ENCODE measurements around the gene RHOT1.
"Not testable (repeated sequence)": the region's sequence is repeated elsewhere in the genome, so short reads cannot be mapped to it uniquely, and the experiment has no call there.

Gene RHOT1

GRCh38 chr17:32142038-32142856 is at the start of gene RHOT1:
Gene RHOT1, plus strand, starts transcription at chr17:32142502. Its CDS starts 191 bp downstream, at chr17:32142693.
- peak; percentile 77 for DNase-seq

DNA sequence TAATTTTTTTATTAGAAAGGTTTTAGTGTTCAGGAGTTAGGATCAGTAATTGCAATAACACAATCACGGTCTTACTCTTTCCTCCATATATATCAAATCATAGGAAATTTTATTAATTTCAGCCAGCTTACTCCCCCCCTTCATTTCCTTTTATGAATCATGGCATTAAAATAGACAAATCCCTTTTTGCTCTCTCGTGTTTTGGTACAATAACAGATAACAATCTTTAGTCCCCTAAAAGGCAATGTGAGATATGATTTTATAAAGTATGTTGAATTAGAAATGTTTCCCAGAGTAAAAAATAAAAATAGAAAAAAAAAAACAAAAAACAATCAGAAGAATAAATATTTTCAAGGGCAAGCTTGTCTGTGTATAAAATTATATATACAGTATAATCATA is 42.6 kb upstream of the RHOT1 start:
- DNase-seq = no peak

GRCh38 chr17:32100323-32100722 is 42.0 kb upstream of the RHOT1 start:
- DNase-seq = not testable (repeated sequence)

- DNase-seq = peak; percentile 57
These were observed 41.2 kb upstream of the RHOT1 start for GRCh38 chr17:32100971-32101631.

DNA sequence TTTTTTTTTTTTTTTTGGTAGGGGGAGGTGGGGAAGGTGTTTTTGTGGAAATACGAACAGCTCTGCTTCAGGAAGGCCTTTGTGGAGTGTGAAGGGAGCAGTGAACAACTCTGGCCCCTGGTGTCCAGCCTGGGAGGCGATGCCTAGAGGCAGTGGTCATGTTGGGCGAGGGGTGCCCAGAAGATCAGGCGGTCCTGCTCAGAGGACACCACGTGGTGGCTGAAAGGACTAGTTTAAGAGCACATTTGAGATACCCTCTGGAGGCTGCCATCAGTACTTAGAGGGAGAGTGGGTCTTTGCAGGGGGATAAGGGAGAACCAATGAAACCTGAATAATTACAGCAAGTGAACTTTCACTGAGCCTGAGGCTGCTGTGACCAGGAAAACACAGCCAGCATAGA is 40.1 kb upstream of the RHOT1 start:
- DNase-seq = no peak

DNA sequence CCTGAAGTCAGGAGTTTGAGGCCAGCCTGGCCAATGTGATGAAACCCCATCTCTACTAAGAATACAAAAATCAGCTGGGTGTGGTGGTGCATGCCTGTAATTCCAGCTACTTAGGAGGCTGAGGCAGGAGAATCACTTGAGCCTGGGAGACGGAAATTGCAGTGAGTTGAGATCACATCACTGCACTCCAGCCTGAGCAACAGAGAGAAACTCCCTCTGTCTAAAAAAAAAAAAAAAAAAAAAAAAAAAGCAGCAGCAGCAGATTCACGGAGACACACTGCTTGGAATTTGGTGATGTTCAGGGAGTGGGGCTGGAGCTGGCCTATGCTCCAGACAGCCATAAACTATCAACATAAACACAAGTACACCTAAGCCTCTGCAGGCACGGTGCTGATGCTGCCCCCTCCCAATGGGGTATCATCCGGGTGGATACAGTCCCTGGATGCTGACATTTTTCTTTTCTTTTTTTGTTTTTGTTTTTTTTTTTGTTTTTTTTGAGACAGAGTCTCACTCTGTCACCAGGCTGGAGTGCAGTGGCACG is 39.6 kb upstream of the RHOT1 start:
- no peak for DNase-seq

DNA sequence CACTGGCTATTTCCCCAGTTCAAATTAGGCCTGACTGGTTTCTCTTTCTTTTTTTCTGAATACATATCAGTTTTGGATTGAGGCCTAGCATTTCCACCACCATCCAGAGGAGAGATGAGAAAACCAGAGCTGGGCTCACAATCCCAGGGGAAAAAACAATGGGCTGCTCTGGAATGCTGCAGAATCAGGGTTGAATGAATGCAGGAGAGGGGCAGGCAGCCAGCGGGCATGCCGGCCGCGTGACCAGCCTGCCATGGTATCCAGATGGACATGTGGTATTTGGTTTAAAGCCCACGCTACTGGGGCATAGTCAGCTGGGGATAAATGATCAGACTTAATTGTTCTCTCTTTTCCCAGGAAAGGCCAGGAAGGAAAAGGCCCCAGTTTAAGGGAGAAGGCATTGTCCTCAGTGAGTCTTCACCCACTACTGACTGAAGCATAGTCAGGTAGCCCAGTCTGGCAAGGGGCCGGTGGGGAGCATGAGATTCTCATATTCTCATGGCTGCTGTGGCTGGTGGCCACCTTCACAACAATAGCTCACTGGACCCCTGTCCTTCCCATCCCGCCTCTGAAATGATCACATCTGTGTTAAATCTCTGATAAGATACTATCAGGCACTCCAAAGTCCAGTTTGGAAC is 38.7 kb upstream of the RHOT1 start:
- no peak for DNase-seq

- DNase-seq = no peak
These were observed 38.1 kb upstream of the RHOT1 start for GRCh38 chr17:32104158-32104557.

DNA sequence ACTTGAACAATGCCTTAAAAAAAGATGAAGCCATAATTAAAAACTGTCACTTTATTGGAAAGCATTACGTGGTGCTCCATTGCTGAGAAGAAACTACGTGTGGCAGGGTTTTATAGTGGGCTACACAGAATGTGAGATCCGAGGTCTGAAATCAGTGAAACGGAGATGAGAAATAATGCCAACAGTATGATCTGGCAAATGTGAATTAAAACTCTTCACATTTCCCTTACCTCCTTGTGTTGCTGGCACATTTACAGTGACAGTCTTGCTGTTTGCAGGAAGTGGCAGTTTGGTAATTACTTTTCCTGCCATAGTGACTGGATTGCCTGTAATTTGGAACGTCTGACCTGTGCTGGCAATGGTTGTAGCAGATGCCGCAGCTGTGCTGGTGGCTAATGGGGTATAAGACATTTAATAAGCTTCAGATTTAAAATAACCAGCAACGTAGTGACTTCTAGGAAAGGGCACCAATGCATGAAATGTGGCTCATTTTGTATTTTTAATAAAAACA is 35.8 kb upstream of the RHOT1 start:
- DNase-seq = peak; percentile 14

GRCh38 chr17:32107194-32107593 is 35.1 kb upstream of the RHOT1 start:
- not testable (repeated sequence) for DNase-seq

GRCh38 chr17:32110596-32110995 is 31.7 kb upstream of the RHOT1 start:
- no peak for DNase-seq

- peak; percentile 56 for DNase-seq
These were observed 31.0 kb upstream of the RHOT1 start for GRCh38 chr17:32111141-32111771.

DNA sequence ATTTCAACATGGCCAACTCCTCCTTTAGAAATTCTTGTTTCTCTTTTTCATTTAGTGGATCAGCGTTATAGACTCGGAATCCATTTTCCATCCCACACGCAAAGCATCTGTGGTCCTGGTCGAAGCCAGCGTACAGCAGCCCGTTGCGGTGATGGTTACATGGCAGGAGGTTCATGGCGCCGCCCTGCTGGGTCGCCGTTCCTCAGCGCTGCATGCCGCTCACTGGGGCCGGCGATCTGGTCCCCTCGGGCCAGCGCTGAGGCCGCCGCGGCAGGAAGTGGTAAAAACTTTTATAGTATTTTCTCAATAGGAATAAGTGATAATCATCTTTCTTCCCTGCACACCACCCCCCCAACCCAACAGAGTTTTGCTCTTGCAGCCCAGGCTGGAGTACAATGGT is 29.9 kb upstream of the RHOT1 start:
- no peak for DNase-seq

DNA sequence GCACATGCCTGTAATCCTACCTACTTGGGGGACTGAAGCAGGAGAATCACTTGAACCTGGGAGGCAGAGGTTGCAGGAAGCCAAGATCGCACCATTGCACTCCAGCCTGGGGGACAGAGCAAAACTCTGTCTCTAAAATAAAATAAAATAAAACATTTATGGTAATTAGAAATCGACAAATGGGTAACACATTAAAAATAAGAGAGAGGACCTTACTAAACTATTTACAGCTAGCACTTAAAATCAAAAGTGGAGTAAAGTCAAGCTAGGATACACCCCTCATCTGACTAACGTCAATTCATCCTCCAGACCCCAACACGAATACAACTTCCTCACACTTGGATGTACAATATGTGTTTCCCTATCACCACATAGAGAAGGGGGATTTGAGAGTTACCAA is 27.8 kb upstream of the RHOT1 start:
- DNase-seq = no peak

DNA sequence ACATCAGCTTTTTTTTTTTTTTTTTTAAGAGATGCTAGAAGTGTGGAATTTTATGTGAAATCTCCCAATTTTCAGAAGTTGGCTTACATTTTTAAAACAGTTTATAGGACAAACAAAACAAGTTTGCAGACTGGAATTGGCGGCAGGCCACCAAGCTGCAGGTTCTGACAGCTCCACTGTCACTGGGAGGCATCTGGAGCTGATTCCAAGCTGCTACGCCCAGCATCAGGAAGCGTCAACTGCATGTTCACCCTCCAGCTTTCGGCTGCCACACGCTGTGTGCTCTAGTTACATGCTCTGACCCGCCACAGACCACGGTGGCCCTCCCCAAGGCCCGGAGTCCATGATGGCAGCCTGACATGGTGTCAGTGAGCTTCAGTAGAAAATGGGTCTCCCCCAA is 26.8 kb upstream of the RHOT1 start:
- not testable (repeated sequence) for DNase-seq

DNA sequence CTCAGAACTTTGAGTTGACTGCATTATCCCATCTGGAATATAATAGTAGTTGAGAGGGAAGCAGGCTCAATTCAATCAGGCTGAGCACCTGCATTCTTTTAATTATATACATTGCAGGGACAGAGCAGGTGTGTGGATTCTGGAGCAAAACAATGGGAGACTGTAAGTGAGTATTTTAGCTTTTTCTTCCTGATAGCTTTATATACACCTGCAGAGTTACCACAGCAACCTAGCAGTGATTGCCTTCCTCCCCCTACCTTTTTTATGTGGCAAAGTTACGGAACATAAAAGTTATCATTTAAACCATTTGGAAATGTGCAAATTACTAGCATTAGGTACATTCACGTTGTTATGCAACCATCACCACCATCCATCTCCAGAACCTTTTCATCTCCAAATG is 25.4 kb upstream of the RHOT1 start:
- peak; percentile 90 for DNase-seq

DNA sequence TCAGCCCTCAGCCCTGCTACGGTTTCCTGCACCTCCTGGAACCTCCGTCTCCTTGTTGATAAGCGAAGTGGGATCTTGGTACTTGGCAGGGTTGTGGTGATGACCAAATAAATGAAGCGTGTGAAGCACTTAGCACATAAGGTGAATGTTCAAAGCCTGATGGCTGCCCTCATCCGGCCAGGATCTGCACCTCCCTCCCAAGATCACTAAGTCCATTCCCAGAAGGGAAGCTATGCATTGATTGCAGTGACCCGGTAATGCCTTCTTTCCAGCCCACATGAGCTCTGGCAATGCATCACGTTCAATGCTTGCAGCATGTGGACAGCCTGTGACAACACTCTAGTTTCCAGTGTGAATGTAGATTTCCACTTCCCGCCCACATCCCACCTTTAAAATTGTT is 24.9 kb upstream of the RHOT1 start:
- DNase-seq = peak; percentile 34

DNA sequence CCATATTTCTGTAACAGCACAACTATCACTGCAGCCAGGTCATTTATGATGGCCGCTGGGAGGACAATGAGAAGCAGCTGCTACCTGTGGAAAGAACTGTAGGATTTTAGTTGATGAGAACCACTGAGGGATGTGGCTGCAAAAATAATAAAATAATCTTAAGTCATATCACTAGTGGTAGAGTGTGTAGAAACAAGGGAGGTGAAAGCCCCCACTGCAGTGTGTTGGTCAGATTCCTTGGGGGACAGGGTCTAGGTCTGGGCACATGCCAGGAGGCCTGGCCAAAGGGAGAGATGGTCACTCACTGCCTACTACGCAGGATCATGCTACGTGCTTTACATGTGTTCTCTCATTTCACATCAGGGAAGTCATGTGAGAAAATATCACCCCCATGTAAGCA is 24.2 kb upstream of the RHOT1 start:
- not testable (repeated sequence) for DNase-seq

DNA sequence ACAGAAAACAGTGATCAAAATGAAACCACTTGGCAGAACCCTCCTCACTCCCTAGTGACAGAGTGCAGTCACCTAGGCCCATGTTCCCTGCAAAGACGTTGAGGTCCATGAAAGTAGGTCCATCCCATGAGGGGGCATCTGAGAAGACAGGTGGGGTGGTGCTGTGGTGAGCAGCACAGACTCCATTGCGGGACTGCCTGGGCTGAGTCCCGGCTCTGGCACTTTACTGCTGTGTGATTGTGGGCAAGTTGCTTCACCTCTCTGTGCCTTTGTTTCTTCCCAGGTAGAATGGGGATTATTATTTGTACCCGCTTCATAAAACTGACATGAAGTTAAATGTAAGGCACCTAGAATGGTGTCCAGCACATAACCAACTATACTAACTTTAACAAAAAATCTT is 23.5 kb upstream of the RHOT1 start:
- DNase-seq = no peak

GRCh38 chr17:32120141-32120540 is 22.2 kb upstream of the RHOT1 start:
- no peak for DNase-seq

GRCh38 chr17:32120716-32121115 is 21.6 kb upstream of the RHOT1 start:
- no peak for DNase-seq

DNA sequence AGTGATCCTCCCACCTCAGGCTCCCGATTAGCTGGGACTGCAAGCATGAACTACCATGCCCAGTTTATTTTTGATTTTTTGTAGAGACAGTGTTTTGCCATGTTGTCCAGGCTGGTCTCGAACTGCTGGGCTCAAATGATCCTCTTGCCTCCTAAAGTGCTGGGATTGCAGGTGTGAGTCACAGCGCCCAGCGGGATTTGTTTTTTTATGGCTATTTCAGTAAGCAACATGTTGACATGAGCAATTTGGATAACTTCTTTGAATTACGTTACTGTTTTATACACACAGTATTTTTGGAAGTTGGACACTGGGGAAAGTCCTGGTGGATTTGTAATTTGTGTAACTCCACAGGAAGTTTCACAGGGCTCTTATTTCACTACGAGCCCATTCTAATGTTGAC is 18.5 kb upstream of the RHOT1 start:
- no peak for DNase-seq

Measured in NCI-H146 (cell line).